Fibroblast of peridontal ligament (primary cell): ENCODE results near the gene SLC44A5.
"Not testable (repeated sequence)": the region's sequence is repeated elsewhere in the genome, so short reads cannot be mapped to it uniquely, and the experiment has no call there.

Source experiments
- DNase-seq: peaks from one replicate; pipeline ENCODE4 v3.0.0-alpha.2; 2010; ENCODE audit errors: extremely low read depth

Gene SLC44A5

GRCh38 chr1:75521658-75522057 is 89.3 kb downstream of the SLC44A5 start:
- DNase-seq, result no peak

GRCh38 chr1:75520862-75521475 is 89.9 kb downstream of the SLC44A5 start:
- no peak for DNase-seq

DNA sequence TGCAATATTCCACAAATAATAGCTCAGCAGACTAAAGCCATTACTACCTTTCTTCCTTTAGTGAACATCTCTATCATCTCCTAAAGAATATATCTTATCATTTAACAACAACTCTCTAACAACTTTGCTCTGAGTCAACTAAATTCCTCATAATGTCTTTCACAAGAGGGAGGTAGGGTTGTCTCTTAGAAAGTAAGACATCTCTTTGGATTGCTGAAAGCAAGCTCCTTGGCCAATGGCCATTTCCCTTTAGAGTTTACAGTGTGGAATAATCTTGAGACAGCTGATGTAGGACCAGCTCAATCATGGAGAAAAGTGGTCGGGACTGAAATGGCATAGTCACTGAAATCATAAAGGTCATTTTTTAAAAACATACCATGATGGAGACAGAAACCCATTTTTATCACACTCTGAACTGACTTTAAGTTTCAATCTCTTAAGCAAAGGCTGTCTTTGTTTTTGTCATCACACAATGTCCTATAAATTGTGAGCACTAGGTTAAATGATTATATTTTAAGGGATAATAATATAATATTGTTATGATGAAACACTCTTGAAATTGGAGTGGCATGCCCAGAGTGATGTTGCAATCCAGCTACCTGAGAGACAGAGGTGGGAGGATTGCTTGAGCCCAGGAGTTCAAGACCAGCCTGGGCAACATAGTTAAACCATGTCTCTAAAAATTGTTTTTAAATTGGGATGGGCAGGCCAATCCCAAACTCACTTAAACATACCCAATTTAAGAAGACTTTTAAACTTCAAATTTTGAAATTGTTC is 91.1 kb downstream of the SLC44A5 start:
- DNase-seq, result no peak

DNA sequence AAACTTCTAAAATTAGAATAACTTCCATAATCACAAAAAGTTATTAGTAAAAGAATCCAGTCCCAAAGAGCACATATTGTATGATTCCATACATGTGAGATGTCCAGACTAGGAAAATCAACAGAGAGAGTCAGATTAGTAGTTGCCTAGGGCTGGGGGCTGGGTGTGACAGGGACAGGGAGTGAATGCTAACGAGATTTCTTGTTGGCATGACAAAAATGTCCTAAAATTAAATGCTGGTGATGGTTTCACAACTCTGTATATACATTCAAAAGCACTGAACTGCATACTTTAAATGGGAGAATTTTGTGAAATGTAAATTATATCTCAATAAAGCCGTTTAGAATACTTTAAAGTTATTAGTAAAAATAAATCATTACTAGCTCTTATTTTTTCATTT is 92.2 kb downstream of the SLC44A5 start:
- no peak for DNase-seq

GRCh38 chr1:75514270-75514669 is 96.6 kb downstream of the SLC44A5 start:
- no peak for DNase-seq

GRCh38 chr1:75506976-75507375 is 103.9 kb downstream of the SLC44A5 start:
- no peak for DNase-seq

DNA sequence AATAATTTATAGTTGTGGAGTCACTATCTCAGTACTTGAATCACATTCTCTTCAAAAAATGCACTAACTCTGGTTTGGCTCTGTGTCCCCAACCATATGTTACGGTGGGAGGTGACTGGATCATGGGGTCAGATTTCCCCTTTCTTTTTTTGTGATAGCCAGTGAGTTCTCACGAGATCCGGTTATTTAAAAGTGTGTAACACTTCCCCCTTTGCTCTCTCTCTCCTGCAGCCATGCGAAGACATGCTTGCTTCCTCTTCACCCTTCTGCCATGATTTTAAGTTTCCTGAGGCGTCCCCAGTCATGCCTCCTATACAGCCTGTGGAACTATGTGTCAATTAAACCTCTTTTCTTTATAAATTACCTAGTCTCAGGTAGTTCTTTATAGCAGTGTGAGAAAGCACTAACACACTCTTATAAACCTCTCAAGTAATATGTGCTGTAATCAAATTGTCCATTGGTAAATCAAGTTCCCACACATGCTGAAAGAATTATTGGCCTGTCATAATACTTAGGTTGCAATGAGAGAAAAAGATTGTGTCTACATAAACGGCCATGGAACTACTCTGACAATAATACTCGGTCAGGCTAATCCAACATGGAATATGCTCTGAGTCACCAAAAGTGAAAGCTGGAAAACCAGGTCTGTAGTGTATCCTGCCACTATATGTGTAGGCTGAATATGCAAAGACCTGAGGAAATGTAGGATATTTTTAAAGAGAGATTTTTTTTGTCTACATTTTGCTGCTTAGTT is 107.5 kb downstream of the SLC44A5 start:
- DNase-seq, result peak; percentile 11

DNA sequence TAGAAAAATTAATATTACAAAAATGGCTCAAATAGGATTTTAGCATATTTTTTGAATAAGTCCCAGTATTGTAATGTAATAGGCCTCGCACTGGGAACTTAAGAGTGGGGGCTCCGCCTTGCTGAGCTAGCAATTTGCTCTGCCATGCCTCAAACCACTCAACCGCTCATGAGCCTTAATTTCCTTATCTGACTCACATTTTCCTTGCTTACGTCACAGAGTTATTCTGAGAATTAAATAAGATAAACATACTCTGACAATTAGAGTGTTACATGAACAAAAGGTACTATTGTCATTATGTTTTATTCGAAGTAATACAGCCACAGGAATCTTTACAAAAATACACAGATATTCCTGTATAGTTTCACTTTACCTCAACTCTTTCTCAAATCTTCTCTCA is 108.1 kb downstream of the SLC44A5 start:
- peak; percentile 65 for DNase-seq

DNA sequence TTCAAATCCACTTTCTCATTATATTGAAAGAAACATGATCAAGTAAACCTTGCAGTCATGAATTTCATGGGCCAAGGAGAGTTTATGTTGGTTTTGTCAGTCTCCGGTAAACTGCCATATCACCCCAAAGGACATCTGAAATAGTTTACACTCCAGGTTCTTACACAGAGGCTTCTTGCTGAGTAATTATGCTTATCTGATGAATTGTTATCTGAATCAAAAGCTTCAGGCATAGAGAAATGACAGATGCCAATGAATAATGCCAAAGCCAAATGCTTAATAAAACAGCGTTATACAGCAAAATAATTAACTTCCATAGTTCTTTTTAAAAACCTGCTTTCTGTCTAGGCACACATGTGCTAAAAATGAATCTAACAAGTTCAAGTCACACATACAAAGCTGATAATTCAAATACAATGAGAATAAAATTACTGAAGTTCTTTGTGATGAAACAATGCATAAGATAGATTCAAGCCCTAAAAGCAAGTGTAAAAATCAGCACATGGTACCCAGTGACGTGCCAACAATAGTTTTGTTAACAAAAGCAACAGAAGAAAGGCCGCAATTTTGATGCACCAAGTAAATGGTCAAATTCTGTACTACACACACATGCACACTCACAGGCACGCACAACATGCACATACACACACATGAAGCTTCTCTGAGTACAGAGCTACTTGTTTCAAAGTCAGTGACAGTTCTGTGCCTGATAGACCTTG is 109.2 kb downstream of the SLC44A5 start:
- no peak for DNase-seq

- DNase-seq, result peak; percentile 3
Measured at GRCh38 chr1:75492011-75492410, 118.9 kb downstream of the SLC44A5 start.

- no peak for DNase-seq
Measured at GRCh38 chr1:75487399-75487798, 123.5 kb downstream of the SLC44A5 start.

GRCh38 chr1:75484789-75485188 is 126.1 kb downstream of the SLC44A5 start:
- no peak for DNase-seq

DNA sequence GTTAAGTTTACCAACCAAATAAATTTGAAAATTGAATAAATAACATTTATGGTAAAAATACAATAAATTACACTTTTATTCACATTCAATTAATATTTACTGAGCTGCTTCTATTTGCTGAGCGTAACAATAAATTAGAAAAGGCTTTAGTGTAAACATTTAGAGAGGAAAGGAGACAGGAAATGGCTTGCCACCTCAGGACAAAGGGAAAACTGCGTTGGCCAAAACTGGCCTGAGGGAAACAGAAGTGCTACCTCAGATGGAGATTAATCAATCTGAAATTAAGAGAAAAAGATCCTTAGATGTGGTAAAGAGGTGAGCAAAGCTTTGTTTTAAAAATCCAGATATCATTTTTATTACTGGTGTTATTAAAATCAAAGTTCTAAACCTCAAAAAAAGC is 128.0 kb downstream of the SLC44A5 start:
- no peak for DNase-seq

DNA sequence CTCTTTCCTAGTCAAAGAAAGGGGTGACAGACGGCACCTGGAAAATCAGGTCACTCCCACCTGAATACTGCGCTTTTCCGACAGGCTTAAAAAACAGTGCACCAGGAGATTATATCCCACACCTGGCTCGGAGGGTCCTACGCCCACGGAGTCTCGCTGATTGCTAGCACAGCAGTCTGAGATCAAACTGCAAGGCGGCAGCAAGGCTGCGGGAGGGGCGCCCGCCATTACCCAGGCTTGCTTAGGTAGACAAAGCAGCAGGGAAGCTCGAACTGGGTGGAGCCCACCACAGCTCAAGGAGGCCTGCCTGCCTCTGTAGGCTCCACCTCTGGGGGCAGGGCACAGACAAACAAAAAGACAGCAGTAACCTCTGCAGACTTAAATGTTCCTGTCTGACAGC is 134.4 kb downstream of the SLC44A5 start:
- DNase-seq, result not testable (repeated sequence)

- no peak for DNase-seq
Measured at GRCh38 chr1:75475696-75476095, 135.2 kb downstream of the SLC44A5 start.

- DNase-seq, result peak; percentile 8
Measured at GRCh38 chr1:75472971-75473603, 137.8 kb downstream of the SLC44A5 start.

GRCh38 chr1:75472089-75472970 is 138.6 kb downstream of the SLC44A5 start:
- no peak for DNase-seq

- DNase-seq, result no peak
Measured at GRCh38 chr1:75471252-75471651, 139.7 kb downstream of the SLC44A5 start.

- DNase-seq, result no peak
Measured at GRCh38 chr1:75470448-75470847, 140.5 kb downstream of the SLC44A5 start.

DNA sequence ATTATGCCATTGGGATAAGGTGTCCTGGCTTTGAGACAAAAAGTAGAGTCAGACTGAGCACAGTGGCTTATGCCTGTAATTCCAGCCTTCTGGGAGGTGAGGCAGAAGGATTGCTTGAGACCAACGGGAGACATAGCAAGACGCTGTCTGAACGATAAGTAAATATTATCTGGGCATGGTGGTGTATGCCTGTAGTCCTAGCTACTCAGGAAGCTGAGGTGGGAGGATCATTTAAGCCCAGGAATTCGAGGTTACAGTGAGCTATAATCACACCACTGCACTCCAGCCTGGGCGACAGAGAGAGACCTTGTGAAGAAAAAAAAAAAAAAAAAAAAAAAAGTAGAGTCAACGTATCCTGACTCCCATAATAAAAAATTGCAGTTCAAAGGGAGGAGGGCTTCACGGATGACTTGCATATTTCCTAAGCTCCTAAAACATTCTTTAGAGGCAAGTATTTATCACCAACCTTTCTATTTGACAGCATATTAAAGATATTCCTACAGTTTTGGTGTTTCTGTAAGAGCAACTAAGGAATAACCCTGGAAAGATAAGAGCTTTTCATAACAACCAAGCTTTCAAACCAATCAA is 141.2 kb downstream of the SLC44A5 start:
- no peak for DNase-seq
